HL-60 (cell line): ENCODE data around the gene PDYN.

Source experiments
- GABPA ChIP-seq: IDR thresholded peaks from 2 replicates; pipeline ENCODE4 v1.6.1; 2012; ENCODE audit warnings: low read depth
- POLR2AphosphoS5 ChIP-seq: IDR thresholded peaks from 2 replicates; pipeline ENCODE4 v1.6.1; 2012; ENCODE audit warnings: low read depth
- SPI1 ChIP-seq: IDR thresholded peaks from 2 replicates; pipeline ENCODE4 v1.6.1; 2012; ENCODE audit warnings: low read depth, mild to moderate bottlenecking, borderline replicate concordance
- TF ChIP-seq, protein P1 (sequence below): IDR thresholded peaks from one replicate; pipeline ENCODE4 v1.5.1; 2011; ENCODE audit warnings: low read length, control low read depth, inconsistent platforms; ENCODE audit not compliant: insufficient read depth
- TF ChIP-seq, protein P2 (sequence below): IDR thresholded peaks from 2 replicates; pipeline ENCODE4 v1.6.1; 2012; ENCODE audit warnings: low read depth; ENCODE audit not compliant: insufficient replicate concordance

- no peak for TF ChIP-seq POLR2AphosphoS5
- TF ChIP-seq, protein P1, sequence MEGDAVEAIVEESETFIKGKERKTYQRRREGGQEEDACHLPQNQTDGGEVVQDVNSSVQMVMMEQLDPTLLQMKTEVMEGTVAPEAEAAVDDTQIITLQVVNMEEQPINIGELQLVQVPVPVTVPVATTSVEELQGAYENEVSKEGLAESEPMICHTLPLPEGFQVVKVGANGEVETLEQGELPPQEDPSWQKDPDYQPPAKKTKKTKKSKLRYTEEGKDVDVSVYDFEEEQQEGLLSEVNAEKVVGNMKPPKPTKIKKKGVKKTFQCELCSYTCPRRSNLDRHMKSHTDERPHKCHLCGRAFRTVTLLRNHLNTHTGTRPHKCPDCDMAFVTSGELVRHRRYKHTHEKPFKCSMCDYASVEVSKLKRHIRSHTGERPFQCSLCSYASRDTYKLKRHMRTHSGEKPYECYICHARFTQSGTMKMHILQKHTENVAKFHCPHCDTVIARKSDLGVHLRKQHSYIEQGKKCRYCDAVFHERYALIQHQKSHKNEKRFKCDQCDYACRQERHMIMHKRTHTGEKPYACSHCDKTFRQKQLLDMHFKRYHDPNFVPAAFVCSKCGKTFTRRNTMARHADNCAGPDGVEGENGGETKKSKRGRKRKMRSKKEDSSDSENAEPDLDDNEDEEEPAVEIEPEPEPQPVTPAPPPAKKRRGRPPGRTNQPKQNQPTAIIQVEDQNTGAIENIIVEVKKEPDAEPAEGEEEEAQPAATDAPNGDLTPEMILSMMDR, result no peak
- no peak for TF ChIP-seq SPI1
- no peak for TF ChIP-seq GABPA
- TF ChIP-seq, protein P2, sequence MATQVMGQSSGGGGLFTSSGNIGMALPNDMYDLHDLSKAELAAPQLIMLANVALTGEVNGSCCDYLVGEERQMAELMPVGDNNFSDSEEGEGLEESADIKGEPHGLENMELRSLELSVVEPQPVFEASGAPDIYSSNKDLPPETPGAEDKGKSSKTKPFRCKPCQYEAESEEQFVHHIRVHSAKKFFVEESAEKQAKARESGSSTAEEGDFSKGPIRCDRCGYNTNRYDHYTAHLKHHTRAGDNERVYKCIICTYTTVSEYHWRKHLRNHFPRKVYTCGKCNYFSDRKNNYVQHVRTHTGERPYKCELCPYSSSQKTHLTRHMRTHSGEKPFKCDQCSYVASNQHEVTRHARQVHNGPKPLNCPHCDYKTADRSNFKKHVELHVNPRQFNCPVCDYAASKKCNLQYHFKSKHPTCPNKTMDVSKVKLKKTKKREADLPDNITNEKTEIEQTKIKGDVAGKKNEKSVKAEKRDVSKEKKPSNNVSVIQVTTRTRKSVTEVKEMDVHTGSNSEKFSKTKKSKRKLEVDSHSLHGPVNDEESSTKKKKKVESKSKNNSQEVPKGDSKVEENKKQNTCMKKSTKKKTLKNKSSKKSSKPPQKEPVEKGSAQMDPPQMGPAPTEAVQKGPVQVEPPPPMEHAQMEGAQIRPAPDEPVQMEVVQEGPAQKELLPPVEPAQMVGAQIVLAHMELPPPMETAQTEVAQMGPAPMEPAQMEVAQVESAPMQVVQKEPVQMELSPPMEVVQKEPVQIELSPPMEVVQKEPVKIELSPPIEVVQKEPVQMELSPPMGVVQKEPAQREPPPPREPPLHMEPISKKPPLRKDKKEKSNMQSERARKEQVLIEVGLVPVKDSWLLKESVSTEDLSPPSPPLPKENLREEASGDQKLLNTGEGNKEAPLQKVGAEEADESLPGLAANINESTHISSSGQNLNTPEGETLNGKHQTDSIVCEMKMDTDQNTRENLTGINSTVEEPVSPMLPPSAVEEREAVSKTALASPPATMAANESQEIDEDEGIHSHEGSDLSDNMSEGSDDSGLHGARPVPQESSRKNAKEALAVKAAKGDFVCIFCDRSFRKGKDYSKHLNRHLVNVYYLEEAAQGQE, result no peak
These were observed 11.2 kb downstream of the PDYN start for GRCh38 chr20:1982686-1983085.
